Smooth muscle cell (in vitro differentiated cells): Measurements from ENCODE around the gene PTPN12. TPM values are rescaled to one million over a fixed set of nuclear protein-coding genes. Genes with fewer than 3 reads are reported as not detected.

ENCODE experiments used
- DNase-seq: peaks from one replicate; lab custom pipeline; 2025; ENCODE audit not compliant: unreplicated experiment; lab: John Stamatoyannopoulos, UW
- H2AFZ ChIP-seq: fragments of 200-600 bp; sonication (generic); 2 replicates; pipeline ENCODE4 v1.6.0; 2016; ENCODE audit warnings: antibody characterized with exemption, low read depth, mild to moderate bottlenecking
- H3F3A ChIP-seq: fragments of 200-600 bp; sonication (generic); 2 replicates; pipeline ENCODE4 v1.6.0; 2017; ENCODE audit warnings: antibody characterized with exemption, low read depth
- H3K27ac ChIP-seq: fragments of 200-600 bp; sonication (generic); 2 replicates; pipeline ENCODE4 v1.5.1; 2016; ENCODE audit warnings: low read depth, mild to moderate bottlenecking
- H3K27me3 ChIP-seq: fragments of 200-600 bp; sonication (generic); 2 replicates; pipeline ENCODE4 v1.6.1; 2016; ENCODE audit warnings: low read depth, mild to moderate bottlenecking
- H3K36me3 ChIP-seq: fragments of 200-600 bp; sonication (generic); 2 replicates; pipeline ENCODE4 v1.5.1; 2016; ENCODE audit warnings: low read depth
- H3K4me1 ChIP-seq: fragments of 200-600 bp; sonication (generic); 2 replicates; pipeline ENCODE4 v1.5.1; 2016; ENCODE audit warnings: low read depth
- H3K4me2 ChIP-seq: fragments of 200-600 bp; sonication (generic); 2 replicates; pipeline ENCODE4 v1.6.0; 2016; ENCODE audit warnings: mild to moderate bottlenecking
- H3K4me3 ChIP-seq: fragments of 200-600 bp; sonication (generic); 2 replicates; pipeline ENCODE4 v1.5.1; 2016; ENCODE audit warnings: mild to moderate bottlenecking
- H3K79me2 ChIP-seq: fragments of 200-600 bp; sonication (generic); 2 replicates; pipeline ENCODE4 v1.6.0; 2016; ENCODE audit warnings: low read depth, mild to moderate bottlenecking
- H3K9ac ChIP-seq: fragments of 200-600 bp; sonication (generic); 2 replicates; pipeline ENCODE4 v1.6.0; 2016; ENCODE audit warnings: low read depth
- H3K9me3 ChIP-seq: fragments of 200-600 bp; sonication (generic); replicated peaks from 2 replicates; pipeline ENCODE4 v1.5.1; 2016; ENCODE audit warnings: low read depth
- H4K20me1 ChIP-seq: fragments of 200-600 bp; sonication (generic); 2 replicates; pipeline ENCODE4 v1.6.0; 2016; ENCODE audit warnings: low read depth
- CTCF ChIP-seq: fragments of 200-600 bp; sonication (generic); IDR thresholded peaks from 2 replicates; pipeline ENCODE4 v1.5.1; 2017; ENCODE audit warnings: borderline replicate concordance, mild to moderate bottlenecking, antibody characterized with exemption; ENCODE audit not compliant: insufficient read depth, poor library complexity, severe bottlenecking
- WGBS: methylation state at CpG from one replicate; pipeline ENCODE4 v1.1.7; 2016; ENCODE audit warnings: low lambda C conversion rate; 5-methylcytosine and 5-hydroxymethylcytosine counted together
- polyA plus RNA-seq: library from polyadenylated mRNA; unstranded; fragments of >200 nt; fragmentation: Nextera tagmentation; extraction: Ambion mirVana; gene quantifications from 2 replicates; pipeline ENCODE4 v1.2.1, GENCODE V29; 2016
- total RNA-seq: library from RNA; depleted of rRNA; stranded (reverse); fragments of >200 nt; gene quantifications from 2 replicates; pipeline ENCODE4 v1.2.3, GENCODE V29; 2014

The PTPN12 gene
- total and polyA plus RNA-seq, 2 experiments from 2014 or later = 12.3 to 85.2 TPM

GRCh38 chr7:77665161-77665560 is 128.1 kb downstream of the PTPN12 start:
- H2AFZ ChIP-seq = no peak overlapping the region
- no peak overlapping the region for H3K9ac ChIP-seq
- H3K27me3 ChIP-seq = no peaks in the 10 kb centered on the region
- no peaks in the 10 kb centered on the region for H3K4me1 ChIP-seq
- no peak for TF ChIP-seq CTCF
- no peaks in the 10 kb centered on the region for H3K9me3 ChIP-seq
- no peaks in the 10 kb centered on the region for H3K36me3 ChIP-seq
- H3K27ac ChIP-seq = peak overlapping the region; percentile 13
- H3K79me2 ChIP-seq = no peaks in the 10 kb centered on the region
- DNase-seq = no peak
- H4K20me1 ChIP-seq = no peaks in the 10 kb centered on the region
- no peak overlapping the region for H3K4me3 ChIP-seq
- no peaks in the 10 kb centered on the region for H3F3A ChIP-seq
- no peak overlapping the region for H3K4me2 ChIP-seq

- no peaks in the 10 kb centered on the region for H3K79me2 ChIP-seq
- no peak overlapping the region for H3K27ac ChIP-seq
- no peaks in the 10 kb centered on the region for H3K27me3 ChIP-seq
- H4K20me1 ChIP-seq = no peaks in the 10 kb centered on the region
- no peak overlapping the region for H2AFZ ChIP-seq
- H3K36me3 ChIP-seq = no peaks in the 10 kb centered on the region
- H3K4me3 ChIP-seq = no peak overlapping the region
- WGBS = 97% methylated on average over 6 of the region's 6 CpGs
- DNase-seq = no peak
- no peak for TF ChIP-seq CTCF
- H3F3A ChIP-seq = no peaks in the 10 kb centered on the region
- no peaks in the 10 kb centered on the region for H3K9me3 ChIP-seq
- H3K4me2 ChIP-seq = no peak overlapping the region
- H3K9ac ChIP-seq = no peak overlapping the region
- H3K4me1 ChIP-seq = no peaks in the 10 kb centered on the region
Observed at GRCh38 chr7:77667459-77668086, 130.5 kb downstream of the PTPN12 start.

- no peak overlapping the region for H3K4me2 ChIP-seq
- H3K27ac ChIP-seq = no peak overlapping the region
- no peak overlapping the region for H2AFZ ChIP-seq
- H3F3A ChIP-seq = peaks cover 3% of the 10 kb centered on the region
- H3K79me2 ChIP-seq = peaks cover 3% of the 10 kb centered on the region
- H3K4me3 ChIP-seq = no peak overlapping the region
- 77% methylated on average over 5 of the region's 5 CpGs for WGBS
- H3K36me3 ChIP-seq = no peaks in the 10 kb centered on the region
- no peaks in the 10 kb centered on the region for H3K9me3 ChIP-seq
- H3K27me3 ChIP-seq = no peaks in the 10 kb centered on the region
- no peak for TF ChIP-seq CTCF
- no peaks in the 10 kb centered on the region for H4K20me1 ChIP-seq
- no peak overlapping the region for H3K9ac ChIP-seq
- DNase-seq = no peak
- H3K4me1 ChIP-seq = no peaks in the 10 kb centered on the region
Observed at GRCh38 chr7:77674878-77675277, 137.8 kb downstream of the PTPN12 start.

GRCh38 chr7:77679608-77680007 is 142.5 kb downstream of the PTPN12 start:
- no peaks in the 10 kb centered on the region for H3K36me3 ChIP-seq
- no peak for DNase-seq
- no peak overlapping the region for H3K27ac ChIP-seq
- no peaks in the 10 kb centered on the region for H3K9me3 ChIP-seq
- H3K4me2 ChIP-seq = no peak overlapping the region
- no peak for TF ChIP-seq CTCF
- H3K27me3 ChIP-seq = no peaks in the 10 kb centered on the region
- H3F3A ChIP-seq = no peaks in the 10 kb centered on the region
- no peaks in the 10 kb centered on the region for H3K4me1 ChIP-seq
- no peak overlapping the region for H2AFZ ChIP-seq
- no peak overlapping the region for H3K4me3 ChIP-seq
- H4K20me1 ChIP-seq = no peaks in the 10 kb centered on the region
- H3K9ac ChIP-seq = no peak overlapping the region
- H3K79me2 ChIP-seq = peaks cover 13% of the 10 kb centered on the region
